Pons (tissue), 1 donor: Measurements from ENCODE around the gene PABPC3.

ENCODE experiments used
- DNase-seq: peaks from one replicate; pipeline ENCODE4 v3.0.0-alpha.2; 2016; ENCODE audit warnings: low spot score

Gene PABPC3

DNA sequence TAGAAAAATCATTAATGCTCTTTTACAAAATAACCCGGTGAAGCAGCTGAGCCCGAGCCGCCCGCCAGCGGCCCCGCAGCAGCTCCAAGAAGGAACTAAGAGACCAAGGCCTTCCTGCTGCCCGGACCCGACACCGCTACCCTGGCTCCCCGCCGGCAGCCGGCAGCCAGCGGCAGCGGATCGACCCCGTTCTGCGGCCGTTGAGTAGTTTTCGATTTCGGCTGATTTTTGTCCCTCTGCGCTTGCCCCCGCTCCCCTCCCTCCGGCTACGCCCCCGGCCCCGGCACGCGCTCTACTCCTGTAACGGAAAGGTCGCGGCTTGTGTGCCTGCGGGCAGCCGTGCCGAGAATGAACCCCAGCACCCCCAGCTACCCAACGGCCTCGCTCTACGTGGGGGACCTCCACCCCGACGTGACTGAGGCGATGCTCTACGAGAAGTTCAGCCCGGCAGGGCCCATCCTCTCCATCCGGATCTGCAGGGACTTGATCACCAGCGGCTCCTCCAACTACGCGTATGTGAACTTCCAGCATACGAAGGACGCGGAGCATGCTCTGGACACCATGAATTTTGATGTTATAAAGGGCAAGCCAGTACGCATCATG is at the start of gene PABPC3:
Gene PABPC3, plus strand, starts transcription at position 286 of the 603 bp plus-strand sequence. Its CDS starts 63 bp downstream, at position 349.
- no peak for DNase-seq

DNA sequence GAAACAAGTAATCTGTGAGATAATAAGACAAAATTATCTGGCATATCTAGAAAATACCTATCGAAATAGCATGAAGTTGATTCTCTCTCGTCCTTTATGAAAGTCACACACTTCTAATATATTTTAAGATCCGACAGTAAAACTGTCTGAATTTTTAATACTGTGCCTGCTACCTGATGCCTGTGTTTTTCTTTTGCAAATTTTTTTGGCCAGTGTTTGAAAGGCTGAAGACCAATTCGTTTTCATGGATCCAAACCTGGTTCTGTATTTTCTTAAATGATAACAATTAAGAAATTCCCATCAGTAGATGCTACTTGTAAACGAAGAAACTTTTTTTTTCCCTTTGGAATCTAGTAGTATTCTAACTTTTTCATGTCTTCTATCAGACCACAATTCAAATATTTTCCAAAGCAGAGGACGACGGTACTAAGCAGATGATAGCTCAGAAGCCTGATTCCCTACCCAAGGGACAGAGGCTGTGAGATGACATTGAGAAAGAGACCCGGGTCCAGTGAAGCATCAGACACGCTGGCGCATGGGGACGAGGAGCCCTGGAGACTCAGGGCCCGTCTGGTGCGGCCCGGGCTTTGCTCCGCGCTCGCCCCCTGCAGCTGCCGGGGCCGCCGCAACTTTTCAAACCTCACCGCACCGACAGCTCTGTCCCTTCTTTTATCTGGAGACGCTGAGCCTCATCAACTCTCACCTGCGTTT is 49.5 kb upstream of the PABPC3 start:
- DNase-seq: no peak

DNA sequence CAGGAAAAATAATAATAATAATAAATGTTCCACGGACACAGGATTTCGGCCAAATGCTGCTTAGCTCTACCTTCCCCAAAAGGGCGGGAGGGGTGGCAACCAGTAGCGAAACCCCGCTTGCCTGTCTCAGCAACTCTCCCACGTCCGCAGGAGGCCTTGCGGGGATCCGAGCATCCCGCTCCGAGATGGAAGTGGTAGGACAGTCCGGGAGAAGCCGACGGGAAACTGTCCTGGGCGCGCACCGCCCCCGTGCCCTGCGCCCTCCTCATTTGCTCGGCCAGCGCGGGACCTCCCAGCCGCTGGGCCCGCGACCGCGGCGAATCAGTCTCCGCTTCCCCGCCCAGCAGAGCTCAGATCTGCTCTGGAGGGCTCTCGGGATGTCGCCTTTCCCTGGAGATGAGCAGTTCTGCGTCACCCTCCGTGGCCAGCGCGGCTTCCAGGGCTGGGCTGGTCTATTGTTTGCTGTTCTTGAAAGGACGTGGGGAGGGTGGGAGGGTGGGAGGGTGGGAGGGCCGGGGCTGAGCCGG is 48.9 kb upstream of the PABPC3 start:
- DNase-seq: peak; percentile 17

DNA sequence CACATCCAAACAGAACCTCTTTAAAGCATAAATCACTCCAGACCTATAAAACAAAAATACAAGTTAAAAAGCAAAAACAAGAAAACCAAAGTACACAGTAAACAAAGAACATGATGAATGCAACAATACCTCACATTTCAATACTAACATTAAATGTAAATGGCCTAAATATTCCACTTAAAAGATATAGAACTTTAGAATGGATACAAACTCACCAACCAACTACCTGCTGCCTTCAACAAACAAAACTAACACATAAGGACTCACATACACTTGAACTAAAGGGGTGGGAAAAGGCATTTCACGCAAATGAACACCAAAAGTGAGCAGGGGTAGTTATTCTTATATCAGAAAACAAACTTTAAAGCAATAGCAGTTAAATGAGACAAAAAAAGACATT is 44.9 kb upstream of the PABPC3 start:
- DNase-seq: no peak

DNA sequence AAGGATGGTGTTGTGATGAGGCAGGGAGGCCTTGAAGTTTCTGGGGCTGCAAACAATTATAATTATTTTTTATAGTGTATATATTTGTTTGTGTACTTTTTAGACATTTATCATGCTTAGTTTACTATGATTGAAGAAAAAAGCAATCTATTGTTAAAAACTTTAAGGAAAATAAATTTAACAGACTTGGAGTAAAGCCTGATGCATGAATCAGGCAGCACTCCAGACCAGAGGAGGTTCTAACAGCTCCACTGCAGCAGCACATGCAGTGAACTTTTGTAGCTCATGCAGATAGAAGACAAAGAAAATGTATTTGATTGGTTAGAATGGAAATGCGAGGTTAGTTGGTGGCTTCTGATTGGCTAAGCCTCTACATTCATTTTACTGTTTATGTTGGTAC is 36.8 kb upstream of the PABPC3 start:
- no peak for DNase-seq

DNA sequence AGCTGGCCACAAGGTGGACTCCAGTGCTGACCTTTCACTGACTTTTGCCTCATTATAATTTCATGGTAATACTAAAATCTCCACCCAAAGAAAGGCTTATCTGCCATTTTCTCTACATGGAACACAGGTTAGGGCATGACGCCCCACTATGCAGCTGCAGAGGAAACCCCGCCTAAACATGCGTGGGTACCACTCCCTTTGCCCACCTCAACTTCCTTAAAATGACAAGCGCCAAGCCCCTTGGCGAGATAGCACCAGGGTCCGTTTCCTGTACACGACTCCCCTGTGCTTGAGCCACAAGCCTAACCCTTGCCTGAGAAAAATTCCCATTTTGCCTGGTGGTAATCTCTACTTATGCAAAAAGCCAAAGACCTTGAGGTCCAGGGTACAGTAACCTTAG is 36.0 kb upstream of the PABPC3 start:
- DNase-seq: no peak

DNA sequence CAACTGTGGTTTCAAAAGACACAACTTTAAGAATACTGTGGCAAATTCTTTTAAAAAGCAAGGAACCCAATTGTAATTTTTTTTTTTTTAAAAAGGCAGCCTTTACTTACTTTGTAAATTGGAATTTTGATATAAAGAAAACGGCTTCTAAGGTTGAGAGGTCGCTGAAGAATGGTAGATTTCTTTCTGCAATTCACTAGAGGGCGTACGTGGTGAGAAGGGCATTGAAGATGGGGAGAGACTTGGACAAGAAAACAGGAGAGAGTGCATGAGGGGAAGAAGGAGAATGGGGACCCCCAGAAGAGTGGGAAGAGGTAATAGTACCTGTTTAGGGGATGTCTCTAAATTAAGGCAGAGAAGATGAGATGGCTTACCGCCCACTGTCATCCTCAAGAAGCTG is 33.5 kb upstream of the PABPC3 start:
- no peak for DNase-seq

DNA sequence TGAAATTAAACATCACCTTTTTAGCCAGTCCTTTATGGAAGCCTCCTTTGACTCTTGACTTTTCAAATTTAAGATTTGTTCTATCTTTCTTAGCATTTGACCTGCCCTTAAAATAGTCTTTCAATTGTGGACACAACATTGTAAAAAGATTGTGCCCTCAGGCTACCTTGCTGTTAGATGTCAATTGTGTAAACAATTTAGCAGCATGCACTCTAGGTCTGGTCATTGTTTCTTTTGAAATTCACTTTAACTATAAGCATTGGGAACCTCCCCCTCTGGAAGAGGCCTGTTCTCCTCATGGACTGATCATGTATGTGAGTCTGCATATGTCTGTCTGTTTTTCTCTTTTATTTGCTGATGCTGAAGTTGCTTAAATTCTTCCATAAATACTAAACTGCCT is 31.5 kb upstream of the PABPC3 start:
- no peak for DNase-seq

DNA sequence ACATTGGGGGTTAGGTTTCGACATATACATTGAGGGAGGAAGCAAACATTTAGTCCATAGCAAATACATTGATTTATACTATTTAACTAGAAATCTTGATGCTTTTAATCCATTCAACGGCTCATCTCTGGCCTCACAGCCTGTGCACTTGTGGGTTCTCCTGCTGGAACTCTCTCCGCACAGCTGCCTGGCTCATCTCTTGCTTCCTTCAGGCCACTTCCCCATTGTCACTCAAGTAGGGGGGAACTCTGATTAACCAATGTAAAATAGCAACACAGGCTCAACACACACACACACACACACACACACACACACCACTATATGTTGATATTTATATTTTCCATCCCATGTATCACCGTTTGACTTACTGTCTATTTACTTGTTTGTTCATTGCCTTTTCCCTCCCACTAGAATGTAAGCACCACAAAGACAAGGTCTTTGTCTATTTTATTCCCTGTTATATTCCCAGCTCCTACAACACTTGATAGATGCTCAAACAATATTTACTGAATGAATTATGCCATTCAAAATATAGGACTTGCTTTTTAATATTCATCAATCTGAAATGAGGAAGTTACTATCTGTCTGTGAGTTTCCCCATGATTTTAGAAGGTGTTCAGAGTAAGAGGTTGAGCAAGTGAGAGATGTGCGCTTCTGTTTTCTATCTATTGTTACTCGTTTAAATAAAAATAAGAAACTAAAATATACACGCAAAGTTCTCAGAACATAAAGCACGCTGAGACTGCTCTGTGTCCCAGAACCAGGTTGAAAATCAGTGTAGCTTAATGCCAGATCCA is 29.8 kb upstream of the PABPC3 start:
- DNase-seq: no peak

DNA sequence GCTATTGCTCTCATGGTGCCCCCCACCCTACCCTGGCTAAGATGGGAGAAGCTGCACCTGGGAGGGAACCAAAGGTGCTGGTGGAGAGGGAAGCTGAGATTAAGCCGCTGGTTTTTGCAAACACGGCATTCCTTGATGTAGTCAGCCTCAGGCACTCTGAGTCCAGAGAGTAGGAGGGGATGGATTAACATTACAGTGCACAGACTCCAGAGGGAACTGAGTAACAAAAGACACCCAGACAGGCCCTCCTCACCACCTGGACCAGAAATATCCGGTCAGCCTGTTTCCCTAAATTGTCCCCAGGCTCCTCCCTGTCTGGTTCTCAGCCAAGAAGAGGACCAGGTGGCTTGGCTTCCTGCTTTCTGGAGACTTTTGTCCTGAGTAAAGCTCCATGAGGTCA is 28.9 kb upstream of the PABPC3 start:
- DNase-seq: no peak

DNA sequence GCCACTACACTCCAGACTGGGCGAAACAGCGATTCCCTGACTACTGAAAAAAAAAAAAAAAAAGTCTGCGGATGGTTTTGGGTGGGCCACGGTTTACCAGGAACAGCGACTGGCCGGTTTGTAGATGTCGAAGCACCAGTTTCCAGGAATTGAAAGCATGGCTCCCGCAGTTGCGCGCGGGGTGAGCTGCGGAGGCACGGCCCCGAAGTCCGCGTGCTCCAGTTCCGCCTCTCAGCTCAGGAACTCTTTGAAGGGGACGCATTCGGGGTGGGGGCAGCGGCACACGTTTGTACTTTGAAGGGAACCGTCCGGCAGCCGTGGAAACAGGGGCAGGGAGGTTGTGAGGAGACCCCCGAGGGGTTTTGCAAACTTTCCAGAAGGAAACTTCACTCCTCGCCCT is 27.1 kb upstream of the PABPC3 start:
- DNase-seq: no peak

DNA sequence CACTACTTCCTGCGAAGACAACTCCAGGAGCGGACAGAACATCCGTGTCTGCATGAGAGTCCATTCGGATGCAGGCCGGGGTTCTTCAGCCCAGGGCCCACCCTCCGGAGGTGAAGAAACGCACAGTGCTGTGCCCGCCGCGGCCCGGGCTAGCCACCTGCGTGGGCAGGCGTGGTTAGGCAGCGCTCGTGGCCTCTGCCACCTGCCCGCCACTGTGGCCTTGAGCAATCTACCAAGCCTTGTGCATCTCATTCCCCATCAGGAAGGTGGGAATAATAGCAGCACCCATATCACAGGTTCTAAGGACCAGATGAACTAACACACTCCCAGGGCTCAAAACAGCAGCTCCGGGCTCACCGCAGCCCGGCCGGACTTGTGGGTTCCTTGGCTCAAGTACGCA is 26.7 kb upstream of the PABPC3 start:
- no peak for DNase-seq

DNA sequence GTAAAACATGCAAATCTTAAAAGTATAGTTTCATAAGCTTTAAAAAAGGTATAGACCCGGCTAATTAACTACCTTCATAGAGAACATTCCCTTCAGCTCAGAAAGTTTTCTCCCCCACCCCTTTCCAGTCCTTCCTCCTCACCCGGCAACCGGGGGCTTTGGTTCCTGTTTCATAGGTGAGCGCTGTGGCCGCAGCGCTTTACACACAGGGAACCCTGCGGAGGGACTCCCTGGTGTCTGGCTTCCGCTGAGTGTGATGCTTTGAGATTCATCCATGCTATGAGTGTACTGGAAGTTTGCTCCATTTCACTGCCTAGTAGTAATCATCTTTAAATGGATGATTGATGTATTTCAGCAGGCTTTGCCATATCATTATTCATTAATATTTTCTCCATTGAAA is 26.0 kb upstream of the PABPC3 start:
- no peak for DNase-seq

DNA sequence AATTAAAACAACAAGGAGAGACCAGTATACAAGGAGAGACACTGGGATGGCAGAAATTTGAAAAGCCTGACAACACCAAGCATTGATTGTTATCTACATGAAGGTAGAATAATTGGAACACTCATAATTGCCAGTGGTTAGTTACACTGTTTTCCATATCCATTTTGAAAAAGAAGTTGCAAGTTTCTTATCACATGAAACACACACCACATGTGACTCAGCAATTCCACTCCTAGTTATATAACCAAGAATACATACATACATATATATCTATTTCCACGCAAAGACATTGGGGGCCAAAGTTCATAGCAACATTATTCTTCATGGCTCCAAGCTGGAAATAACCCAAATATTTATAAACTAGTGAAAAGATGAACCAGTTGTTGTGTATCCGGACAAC is 15.2 kb upstream of the PABPC3 start:
- DNase-seq: no peak

DNA sequence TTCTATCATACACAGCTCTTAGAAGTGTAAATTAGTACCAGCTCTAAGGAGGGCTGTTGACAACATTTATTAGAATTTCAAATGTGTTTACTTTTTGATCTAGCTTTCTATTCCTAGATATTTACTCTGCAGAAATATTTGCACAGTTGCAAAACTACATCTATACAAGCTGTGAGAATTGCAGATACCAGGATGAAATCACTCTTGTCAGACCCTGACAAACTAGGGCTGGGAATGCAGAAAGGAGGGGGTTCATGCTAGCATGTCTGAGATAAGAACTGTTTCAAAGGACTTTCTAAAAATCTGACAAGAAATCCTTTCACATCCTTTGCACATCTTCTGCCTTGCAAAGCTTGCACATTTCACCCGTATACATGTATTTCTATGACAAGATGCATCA is 11.8 kb upstream of the PABPC3 start:
- no peak for DNase-seq

DNA sequence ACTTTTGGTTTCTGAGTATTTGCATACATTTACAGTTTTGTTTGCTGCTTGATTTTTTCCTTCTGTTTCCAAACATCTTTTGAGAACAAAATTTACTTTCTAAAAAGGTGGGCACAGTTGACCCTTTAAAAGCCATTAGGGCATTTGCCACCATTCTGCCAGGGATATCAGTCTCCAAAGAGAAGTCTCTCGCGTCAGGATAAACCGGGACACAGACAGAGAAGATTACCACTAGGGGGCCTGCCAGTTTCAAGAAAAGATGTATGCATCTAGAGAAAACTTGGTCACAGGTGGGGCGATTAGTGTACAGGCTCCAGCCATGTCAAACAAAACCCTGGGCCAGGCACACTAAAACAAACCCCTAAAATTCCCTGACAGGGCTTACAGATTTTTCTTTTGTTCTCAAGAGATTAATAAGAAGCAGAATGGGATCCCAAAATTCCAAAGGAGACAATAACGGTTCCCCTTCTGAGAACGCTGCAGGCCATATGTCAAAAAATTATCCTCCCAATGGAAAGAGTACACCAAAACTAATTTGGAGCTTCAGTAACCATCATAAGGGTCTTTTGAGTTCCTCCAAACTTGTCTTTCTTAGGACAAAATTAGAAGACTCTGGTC is 10.7 kb upstream of the PABPC3 start:
- DNase-seq: peak; percentile 94

DNA sequence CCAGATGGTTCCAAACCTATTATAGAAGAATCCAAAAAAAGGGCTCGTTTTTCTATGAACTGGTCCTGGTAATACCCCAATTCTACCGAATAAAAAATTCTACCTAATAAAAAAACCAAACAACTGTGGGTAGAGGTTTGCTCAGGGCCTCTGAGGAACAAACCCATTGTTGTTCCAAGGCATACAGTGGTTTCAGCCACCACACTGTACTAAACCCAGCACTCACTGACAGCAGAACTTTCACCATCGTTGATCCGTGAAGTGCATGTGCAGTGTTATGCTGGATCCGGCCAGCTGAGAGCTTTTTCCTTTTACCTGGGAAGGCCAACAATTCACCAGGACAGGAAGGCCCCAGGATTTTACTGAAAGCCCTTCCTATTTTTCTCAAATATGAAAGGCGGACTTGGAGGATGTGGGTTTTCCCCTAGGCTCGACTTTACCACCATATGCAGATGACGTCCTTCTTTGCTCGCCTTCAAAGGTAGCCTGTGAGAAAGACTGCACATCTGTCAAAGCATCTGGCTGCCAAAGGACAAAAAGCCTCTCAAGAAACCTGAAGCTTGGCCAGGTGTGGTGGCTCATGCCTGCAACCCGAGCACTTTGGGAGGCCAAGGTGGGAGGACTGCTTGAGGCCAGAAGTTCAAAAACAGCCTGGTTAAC is 7.2 kb upstream of the PABPC3 start:
- DNase-seq: no peak

DNA sequence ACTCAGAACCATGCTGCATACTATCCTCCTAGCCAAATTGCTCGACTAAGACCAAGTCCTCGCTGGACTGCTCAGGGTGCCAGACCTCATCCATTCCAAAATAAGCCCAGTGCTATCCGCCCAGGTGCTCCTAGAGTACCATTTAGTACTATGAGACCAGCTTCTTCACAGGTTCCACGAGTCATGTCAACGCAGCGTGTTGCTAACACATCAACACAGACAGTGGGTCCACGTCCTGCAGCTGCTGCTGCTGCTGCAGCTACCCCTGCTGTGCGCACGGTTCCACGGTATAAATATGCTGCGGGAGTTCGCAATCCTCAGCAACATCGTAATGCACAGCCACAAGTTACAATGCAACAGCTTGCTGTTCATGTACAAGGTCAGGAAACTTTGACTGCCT is 1.5 kb downstream of the PABPC3 start:
- no peak for DNase-seq

DNA sequence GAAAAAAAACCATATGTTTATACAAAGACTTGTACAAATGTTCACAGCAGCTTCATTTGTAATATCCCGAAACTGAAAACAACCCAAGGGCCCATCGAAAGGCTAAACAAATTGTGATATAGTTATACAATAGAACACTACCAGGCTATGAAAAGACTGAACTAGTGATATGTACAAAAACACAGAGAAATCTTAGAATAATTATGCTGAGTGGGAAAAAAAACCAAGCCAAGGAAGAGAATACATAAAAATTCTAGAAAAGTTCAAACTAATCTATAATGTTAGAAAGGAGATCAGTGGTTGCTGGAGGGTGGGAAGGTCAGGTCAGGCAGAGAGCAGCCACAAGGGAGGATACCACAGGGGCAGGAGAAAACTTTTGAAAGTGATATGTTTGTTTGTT is 7.8 kb downstream of the PABPC3 start:
- DNase-seq: no peak

DNA sequence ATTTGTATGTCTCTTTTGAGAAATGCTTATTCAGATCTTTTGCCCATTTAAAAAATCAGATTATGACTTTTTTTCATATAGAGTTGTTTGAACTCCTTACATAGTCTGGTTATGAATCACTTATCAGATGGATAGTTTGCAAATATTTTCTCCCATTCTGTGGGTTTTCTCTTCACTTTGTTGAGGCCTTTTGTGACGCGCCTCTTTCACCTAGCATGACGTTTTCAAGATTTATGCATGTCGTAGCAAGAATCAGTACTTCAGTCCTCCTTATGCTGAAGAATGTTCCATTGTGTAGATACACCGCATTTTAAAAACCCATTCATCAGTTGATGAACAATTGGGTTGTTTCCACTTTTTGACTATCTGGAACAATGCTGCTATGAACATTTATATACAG is 13.4 kb downstream of the PABPC3 start:
- no peak for DNase-seq

DNA sequence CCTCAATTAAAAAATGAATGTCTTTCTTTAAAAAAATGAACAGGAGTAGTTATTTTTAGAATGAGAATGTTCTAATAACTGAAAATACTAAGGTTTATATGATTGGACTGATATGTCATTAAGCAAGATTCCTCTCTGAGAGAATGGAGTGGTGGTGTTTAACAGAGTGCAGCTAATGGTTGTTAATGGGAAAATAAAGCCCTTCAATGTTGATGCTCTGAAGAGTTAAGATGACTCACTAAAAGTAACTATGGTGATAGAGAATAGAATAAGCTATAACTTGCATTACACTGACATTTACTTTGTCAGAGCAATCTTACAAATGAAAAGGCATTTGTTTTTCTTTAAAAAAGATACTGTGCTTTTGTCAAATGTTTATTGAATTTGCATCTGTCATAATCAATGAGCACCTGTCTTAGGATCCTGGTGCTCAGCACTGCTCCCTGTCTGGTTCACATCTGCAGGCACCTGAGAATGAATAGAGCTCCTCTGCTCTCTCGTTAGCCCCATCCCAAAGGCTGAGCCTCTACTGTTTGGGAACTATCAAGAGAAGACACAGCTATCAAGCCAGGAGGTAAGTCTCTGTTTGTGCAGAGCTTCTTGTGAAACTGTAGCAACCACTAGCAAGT is 15.1 kb downstream of the PABPC3 start:
- DNase-seq: no peak

DNA sequence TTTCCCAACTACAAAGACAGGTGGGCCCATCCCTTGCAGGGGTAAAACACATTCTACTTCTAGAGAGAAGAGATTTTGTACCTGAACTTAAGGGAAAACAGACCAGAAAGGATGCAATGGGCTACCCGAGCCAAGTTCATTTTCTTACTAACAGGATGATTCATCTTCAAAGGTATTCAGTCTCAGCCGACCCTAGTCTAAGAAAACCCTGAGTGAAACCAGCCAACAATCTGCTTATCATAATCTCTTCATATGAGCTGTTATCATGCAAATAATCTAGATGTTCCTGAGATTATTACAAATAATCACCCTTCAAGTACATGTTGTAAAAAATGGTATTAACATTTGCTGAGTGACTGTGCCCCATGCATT is 15.6 kb downstream of the PABPC3 start:
- DNase-seq: no peak
